Tibial nerve (tissue), 4 donors: ENCODE measurements around the gene MED13L.

ENCODE experiments used
- CTCF ChIP-seq, 5 experiments: fragments of 200-600 bp in 3 of 5; fragments of 450-650 bp in 2 of 5; sonication (generic) in 3 of 5; IDR thresholded peaks; one replicate each; pipeline ENCODE4 v1.5.1; 2016 to 2019; ENCODE audit warnings: antibody characterized with exemption in 5 of 5, mild to moderate bottlenecking in 3 of 5, moderate library complexity in 2 of 5
- EP300 ChIP-seq, 2 donors: sonication (generic); formaldehyde crosslinking; IDR thresholded peaks; one replicate each; pipeline ENCODE4 v1.6.1; 2017; ENCODE audit warnings: antibody characterized with exemption in 2 of 2, mild to moderate bottlenecking in 1 of 2
- POLR2A ChIP-seq, 2 donors: fragments of 450-650 bp; IDR thresholded peaks; one replicate each; pipeline ENCODE4 v1.6.1; 2017; ENCODE audit warnings: antibody characterized with exemption in 2 of 2, mild to moderate bottlenecking in 2 of 2, moderate library complexity in 2 of 2

DNA sequence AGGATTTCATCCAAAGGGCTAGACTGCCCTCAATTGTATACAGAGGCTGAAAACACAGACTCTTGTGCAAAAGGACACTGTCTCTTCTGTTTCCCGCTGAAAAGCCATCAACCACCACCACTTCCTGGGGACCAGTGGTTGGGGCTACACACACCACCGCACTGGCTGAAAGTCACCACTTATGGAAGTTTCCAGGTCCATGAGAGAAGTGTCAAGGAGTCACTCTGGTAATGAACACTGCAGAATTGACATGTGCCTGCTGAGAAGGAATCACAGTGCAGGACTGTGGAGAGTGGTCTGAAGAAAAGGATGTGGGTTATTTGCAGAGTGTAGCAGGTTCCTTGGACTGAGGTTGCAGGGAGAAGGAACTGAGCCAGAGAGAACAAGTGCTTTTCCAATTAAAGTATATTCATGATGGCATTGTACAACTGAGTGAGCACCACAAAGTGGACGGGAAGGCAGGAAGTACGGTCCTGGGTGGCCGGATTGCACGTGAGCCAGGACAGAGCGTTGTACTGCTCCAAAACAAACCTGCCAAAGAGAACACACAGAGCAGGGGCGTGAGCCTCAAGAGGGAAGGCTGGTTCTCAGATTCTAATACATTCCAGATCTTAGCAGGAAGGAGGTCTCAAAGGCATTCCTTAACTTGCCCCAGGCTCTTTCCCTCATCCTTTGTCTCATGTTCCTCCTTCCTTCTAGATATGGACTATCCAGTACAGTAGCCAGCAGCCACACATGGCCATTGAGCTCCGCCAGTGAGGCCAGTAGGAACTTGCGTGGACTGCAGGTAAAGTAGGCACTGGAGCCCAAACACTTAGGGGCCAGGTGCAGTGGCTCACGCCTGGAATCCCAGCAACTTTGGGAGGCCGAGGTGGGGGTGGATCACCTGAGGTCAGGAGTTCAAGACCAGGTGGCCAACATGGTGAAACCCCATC, 316.4 kb downstream of the MED13L start:
- no peak for TF ChIP-seq CTCF (IDR thresholded peaks at IDR 0.05)
- no peak for TF ChIP-seq POLR2A (IDR thresholded peaks at IDR 0.05)
- TF ChIP-seq EP300 (IDR thresholded peaks at IDR 0.05), result peak in 1 of 2 donors; percentile 49
